22Rv1 (cell line): ENCODE data around the gene SPACA1.

Source experiments
- H3K27ac ChIP-seq: fragments of 450-650 bp; 2 replicates; pipeline ENCODE4 v1.5.1; 2017
- ZFX ChIP-seq: fragments of 450-650 bp; IDR thresholded peaks from 2 replicates; pipeline ENCODE4 v1.6.1; 2017; ENCODE audit warnings: antibody characterized with exemption, borderline replicate concordance
- TF ChIP-seq, protein P1 (sequence below): fragments of 450-650 bp; IDR thresholded peaks from 2 replicates; pipeline ENCODE4 v1.5.1; 2017; ENCODE audit warnings: mild to moderate bottlenecking

SPACA1 gene

DNA sequence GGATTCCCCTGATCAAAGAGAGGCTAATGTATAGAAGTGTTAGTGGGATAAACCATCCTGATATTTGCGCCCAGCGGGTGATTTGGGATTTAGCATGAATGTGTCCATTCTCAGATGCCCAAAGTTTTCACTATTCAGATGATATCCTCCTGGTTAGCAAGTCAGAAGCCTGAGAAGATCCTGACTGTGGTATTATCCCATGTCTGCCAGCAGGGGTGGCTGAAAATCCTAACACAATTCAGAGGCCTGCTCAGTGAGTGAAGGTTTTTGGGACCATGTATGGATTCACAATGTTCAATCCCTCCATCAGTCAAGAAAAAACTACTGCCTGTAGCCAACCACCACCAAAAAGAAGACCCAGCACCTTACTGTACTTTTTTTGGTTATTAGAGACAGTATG, 34.1 kb upstream of the SPACA1 start:
- TF ChIP-seq, protein P1, sequence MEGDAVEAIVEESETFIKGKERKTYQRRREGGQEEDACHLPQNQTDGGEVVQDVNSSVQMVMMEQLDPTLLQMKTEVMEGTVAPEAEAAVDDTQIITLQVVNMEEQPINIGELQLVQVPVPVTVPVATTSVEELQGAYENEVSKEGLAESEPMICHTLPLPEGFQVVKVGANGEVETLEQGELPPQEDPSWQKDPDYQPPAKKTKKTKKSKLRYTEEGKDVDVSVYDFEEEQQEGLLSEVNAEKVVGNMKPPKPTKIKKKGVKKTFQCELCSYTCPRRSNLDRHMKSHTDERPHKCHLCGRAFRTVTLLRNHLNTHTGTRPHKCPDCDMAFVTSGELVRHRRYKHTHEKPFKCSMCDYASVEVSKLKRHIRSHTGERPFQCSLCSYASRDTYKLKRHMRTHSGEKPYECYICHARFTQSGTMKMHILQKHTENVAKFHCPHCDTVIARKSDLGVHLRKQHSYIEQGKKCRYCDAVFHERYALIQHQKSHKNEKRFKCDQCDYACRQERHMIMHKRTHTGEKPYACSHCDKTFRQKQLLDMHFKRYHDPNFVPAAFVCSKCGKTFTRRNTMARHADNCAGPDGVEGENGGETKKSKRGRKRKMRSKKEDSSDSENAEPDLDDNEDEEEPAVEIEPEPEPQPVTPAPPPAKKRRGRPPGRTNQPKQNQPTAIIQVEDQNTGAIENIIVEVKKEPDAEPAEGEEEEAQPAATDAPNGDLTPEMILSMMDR, result no peak
- TF ChIP-seq ZFX, result no peak
- H3K27ac ChIP-seq, result no peak overlapping the region

DNA sequence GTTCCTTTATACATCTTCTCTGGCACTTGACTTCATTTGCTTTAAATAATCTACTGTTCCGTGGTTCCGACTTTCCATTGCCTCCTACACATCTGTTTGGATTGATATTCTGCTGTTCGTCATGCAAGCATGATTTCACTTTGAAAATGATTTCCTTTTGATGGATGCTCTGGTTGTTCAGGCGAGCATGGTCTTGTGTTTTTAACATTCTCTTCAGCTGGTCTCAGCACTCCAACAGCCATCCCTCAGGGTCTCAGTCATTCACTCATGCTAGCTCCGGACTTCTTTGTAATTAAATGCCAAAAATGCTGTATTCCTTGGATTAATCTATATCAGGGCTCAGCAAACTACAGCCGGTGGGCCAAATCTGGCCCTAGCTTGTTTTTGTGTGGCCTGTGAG, 27.2 kb upstream of the SPACA1 start:
- TF ChIP-seq, protein P1, result no peak
- no peak for TF ChIP-seq ZFX
- H3K27ac ChIP-seq, result no peak overlapping the region

DNA sequence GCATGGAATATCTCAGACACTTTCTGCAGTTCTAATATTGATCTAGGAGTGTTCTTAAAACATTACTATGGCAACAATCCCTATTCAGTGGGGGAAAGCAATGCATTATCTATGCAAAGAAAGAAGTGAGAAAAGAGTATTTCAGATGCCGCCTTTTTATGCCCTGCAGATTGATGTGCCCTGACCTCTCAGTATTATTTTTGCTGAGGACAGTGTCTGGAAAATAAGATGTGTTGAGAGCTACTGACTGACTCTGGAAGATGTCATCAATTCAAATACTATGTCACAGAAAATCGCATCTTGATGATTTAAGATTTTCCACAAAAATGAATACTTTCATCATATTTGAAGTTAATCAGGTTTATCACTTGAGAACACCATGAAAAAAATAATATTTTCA, 22.9 kb upstream of the SPACA1 start:
- TF ChIP-seq, protein P1, result no peak
- TF ChIP-seq ZFX, result no peak
- no peak overlapping the region for H3K27ac ChIP-seq

DNA sequence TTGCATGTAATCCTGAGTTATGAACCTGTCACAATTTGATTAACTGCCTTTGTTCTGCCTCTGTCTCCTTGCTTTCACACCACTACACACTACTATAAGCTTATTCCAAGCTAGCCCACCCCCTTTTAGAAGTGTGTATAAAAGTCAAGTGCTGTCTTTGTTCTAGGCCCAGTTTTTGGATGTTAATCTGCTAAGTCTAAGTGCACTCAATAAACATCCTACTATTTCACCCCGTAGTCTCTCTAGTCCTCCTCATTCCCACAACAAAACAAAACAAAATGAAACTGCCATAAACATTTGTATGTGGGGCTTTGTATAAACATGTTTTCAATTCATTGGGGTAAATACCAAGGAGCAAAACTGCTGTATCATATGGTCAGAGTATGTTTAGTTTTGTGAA, 16.1 kb upstream of the SPACA1 start:
- TF ChIP-seq, protein P1, result no peak
- no peak for TF ChIP-seq ZFX
- H3K27ac ChIP-seq, result no peak overlapping the region

DNA sequence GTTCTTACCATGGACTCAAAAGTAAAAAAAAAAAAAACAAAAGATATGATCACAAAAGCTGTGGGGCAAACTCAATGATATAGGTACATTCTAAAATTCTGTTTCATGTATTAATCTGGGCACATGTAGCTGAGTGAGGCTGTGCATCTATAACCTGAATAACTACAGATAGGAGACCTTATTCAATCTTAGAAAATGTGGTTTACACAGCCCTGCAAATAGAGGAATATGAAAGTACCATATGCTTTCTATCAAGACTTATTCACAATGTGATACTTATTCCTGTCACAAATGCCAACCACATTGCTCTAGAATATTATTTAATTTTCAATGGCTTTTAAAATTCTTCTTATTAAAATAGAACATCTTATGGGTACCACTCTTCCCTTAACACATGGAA, 3.1 kb upstream of the SPACA1 start:
- TF ChIP-seq ZFX, result no peak
- TF ChIP-seq, protein P1, result no peak
- no peak overlapping the region for H3K27ac ChIP-seq

DNA sequence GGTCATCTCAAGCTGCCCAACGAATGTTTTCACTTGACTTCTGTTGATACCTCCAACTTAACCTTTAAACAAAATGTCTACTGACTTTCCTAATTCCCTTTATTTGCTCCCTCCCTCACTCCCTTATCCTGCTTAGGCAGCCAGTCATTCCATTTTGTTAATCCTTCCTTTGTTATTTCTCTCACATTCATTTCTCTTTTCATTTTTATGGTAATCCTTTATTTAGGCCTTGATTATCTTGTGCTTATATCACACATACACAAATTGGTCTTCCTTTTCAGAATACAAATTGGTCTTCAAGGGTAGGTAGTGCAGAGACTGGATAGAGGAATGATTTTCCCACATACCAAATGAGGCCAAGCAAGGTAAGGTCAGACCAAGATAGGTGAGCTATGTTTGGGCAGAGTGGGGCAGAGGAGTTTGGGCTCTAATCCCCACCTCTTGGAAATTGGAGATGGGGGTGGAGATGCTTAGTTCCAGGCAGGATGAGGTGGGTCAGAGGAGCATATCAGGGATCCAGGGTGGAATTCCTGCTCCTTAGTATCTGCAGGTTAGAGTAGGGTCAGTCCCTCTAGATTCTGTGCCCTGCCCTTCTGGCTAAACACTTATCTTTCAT, 2.0 kb upstream of the SPACA1 start:
- TF ChIP-seq, protein P1, result no peak
- TF ChIP-seq ZFX, result no peak
- H3K27ac ChIP-seq, result no peak overlapping the region

DNA sequence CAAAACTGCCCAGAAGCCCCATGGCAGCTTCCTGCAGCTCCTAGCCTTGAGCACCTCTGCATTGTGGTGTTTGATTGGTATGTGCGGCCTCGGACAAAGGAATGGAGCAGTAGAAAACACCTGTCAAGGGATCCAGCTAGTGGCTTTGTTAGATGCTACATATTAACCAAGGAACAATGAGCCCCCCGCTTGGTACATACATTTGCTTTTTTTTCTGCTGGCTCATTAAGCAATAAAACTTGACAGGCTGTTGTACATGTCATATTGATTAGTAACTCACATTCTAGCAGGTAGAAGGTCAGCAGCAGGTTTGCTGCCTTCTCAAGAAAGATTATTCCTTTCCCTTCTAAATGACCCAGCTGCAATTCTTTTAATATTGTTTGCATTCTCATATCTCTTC, 937 bp downstream of the SPACA1 start:
- no peak for TF ChIP-seq ZFX
- TF ChIP-seq, protein P1, result no peak
- H3K27ac ChIP-seq, result no peak overlapping the region
